Esophagus muscularis mucosa (tissue), 4 donors: ENCODE results near the gene SUFU. TPM values are rescaled to one million over a fixed set of nuclear protein-coding genes. Genes with fewer than 3 reads are reported as not detected.
"Not testable (repeated sequence)": the region's sequence is repeated elsewhere in the genome, so short reads cannot be mapped to it uniquely, and the experiment has no call there.

Experiments
- DNase-seq: peaks from one replicate; pipeline ENCODE4 v3.0.0-alpha.2; 2017; ENCODE audit errors: extremely low spot score
- H3K27ac ChIP-seq, 4 donors: fragments of 200-600 bp; sonication (generic); replicated peaks in 1 of 4; 1 replicate in 3 of 4; 2 replicates in 1 of 4; pipeline ENCODE4 v1.5.1; 2016 to 2019; ENCODE audit warnings: mild to moderate bottlenecking in 1 of 4
- H3K27me3 ChIP-seq, 4 donors: fragments of 200-600 bp; sonication (generic); one replicate each; pipeline versions ENCODE4 v1.5.1 to v1.6.0; 2016 to 2019
- H3K36me3 ChIP-seq, 4 donors: fragments of 200-600 bp; sonication (generic); one replicate each; pipeline ENCODE4 v1.5.1; 2016 to 2019
- H3K4me1 ChIP-seq, 4 donors: fragments of 200-600 bp; sonication (generic); one replicate each; pipeline ENCODE4 v1.5.1; 2016 to 2019
- H3K4me3 ChIP-seq, 4 donors: fragments of 200-600 bp; sonication (generic); 1 replicate in 2 of 4; 2 replicates in 2 of 4; pipeline ENCODE4 v1.5.1; 2016 to 2019; ENCODE audit warnings: mild to moderate bottlenecking in 4 of 4, moderate library complexity in 1 of 4
- H3K9me3 ChIP-seq, 4 donors: fragments of 200-600 bp; sonication (generic); 1 replicate in 3 of 4; 2 replicates in 1 of 4; pipeline ENCODE4 v1.5.1; 2016 to 2019
- EP300 ChIP-seq: sonication (generic); formaldehyde crosslinking; IDR thresholded peaks from one replicate; pipeline ENCODE4 v1.6.1; 2017; ENCODE audit warnings: antibody characterized with exemption
- POLR2A ChIP-seq: fragments of 450-650 bp; IDR thresholded peaks from one replicate; pipeline ENCODE4 v1.6.1; 2017; ENCODE audit warnings: antibody characterized with exemption, moderate library complexity, mild to moderate bottlenecking, low read depth
- POLR2AphosphoS5 ChIP-seq, 2 donors: sonication (generic); formaldehyde crosslinking; IDR thresholded peaks; one replicate each; pipeline ENCODE4 v1.6.1; 2017; ENCODE audit warnings: antibody characterized with exemption in 2 of 2
- WGBS: methylation state at CpG from one replicate; pipeline ENCODE4 v1.1.5; 2018; 5-methylcytosine and 5-hydroxymethylcytosine counted together
- intact Hi-C: fragments of 100-400 bp; cut with DNase I; formaldehyde crosslinking; loops from one replicate; pipeline ENCODE4 v1.15.1; 2023
- total RNA-seq, 4 donors: library from RNA; depleted of rRNA; stranded (reverse); fragments of >200 nt; gene quantifications; one replicate each; pipeline versions ENCODE4 v1.1.0 to v1.2.1, GENCODE V29; 2016
- TF ChIP-seq, protein P1 (sequence below), 3 experiments: fragments of 200-600 bp in 2 of 3; fragments of 450-650 bp in 1 of 3; sonication (generic) in 2 of 3; IDR thresholded peaks; one replicate each; pipeline ENCODE4 v1.5.1; 2017 to 2019; ENCODE audit warnings: antibody characterized with exemption in 3 of 3, mild to moderate bottlenecking in 2 of 3, moderate library complexity in 1 of 3

The SUFU gene
- total RNA-seq, 4 donors from 2014 or later = 5.0 to 11.7 (median 10.1) TPM

DNA sequence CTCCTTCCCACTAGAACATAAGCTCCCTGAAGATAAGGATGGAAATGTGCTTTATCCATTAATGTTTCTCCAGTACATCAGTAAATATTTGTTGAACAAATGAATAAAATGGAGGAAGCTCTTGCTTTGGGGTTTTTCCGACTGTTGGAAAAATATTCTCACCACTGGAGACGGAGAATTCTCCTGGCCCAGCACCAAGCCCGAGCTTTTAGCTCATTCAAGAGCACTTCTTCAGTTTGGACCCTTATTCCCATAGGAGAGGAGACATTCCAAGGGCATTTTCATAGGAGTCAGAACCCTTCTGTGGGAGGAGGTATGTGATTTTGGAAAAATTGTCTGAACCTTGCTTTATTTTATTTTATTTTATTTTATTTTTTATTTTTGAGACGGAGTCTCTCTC lies 21.0 kb downstream of the SUFU start:
- Histone ChIP-seq H3K27ac (no peak overlapping the region), H3K27me3 (no peaks in the 10 kb centered on the region), H3K9me3 (no peaks in the 10 kb centered on the region), H3K4me3 (no peak overlapping the region), H3K36me3 (peaks cover 0 to 29% (median 11%) of the 10 kb centered on the region in 4 donors), H3K4me1 (peaks cover 0 to 18% (median 8%) of the 10 kb centered on the region in 4 donors)
- DNase-seq = no peak
- intact Hi-C loops = no loop called here
- no peak for TF ChIP-seq EP300
- TF ChIP-seq POLR2AphosphoS5 (IDR thresholded peaks at IDR 0.05) = no peak
- no peak for TF ChIP-seq POLR2A
- TF ChIP-seq, protein P1, sequence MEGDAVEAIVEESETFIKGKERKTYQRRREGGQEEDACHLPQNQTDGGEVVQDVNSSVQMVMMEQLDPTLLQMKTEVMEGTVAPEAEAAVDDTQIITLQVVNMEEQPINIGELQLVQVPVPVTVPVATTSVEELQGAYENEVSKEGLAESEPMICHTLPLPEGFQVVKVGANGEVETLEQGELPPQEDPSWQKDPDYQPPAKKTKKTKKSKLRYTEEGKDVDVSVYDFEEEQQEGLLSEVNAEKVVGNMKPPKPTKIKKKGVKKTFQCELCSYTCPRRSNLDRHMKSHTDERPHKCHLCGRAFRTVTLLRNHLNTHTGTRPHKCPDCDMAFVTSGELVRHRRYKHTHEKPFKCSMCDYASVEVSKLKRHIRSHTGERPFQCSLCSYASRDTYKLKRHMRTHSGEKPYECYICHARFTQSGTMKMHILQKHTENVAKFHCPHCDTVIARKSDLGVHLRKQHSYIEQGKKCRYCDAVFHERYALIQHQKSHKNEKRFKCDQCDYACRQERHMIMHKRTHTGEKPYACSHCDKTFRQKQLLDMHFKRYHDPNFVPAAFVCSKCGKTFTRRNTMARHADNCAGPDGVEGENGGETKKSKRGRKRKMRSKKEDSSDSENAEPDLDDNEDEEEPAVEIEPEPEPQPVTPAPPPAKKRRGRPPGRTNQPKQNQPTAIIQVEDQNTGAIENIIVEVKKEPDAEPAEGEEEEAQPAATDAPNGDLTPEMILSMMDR (IDR thresholded peaks at IDR 0.05) = no peak
- WGBS = 84% methylated on average over 4 of the region's 4 CpGs

GRCh38 chr10:102527546-102527945 lies 23.8 kb downstream of the SUFU start:
- intact Hi-C loops = no loop called here
- no peaks in the 10 kb centered on the region for H3K27me3 ChIP-seq
- DNase-seq = no peak
- 89% methylated on average over 2 of the region's 2 CpGs for WGBS
- H3K9me3 ChIP-seq = no peaks in the 10 kb centered on the region
- TF ChIP-seq POLR2AphosphoS5 (IDR thresholded peaks at IDR 0.05) = no peak
- TF ChIP-seq, protein P1 (IDR thresholded peaks at IDR 0.05) = no peak
- TF ChIP-seq POLR2A = no peak
- TF ChIP-seq EP300 = no peak
- no peak overlapping the region for H3K27ac ChIP-seq
- peaks cover 0 to 18% (median 8%) of the 10 kb centered on the region in 4 donors for H3K4me1 ChIP-seq
- H3K4me3 ChIP-seq = no peak overlapping the region
- peaks cover 0 to 27% (median 9%) of the 10 kb centered on the region in 4 donors for H3K36me3 ChIP-seq

DNA sequence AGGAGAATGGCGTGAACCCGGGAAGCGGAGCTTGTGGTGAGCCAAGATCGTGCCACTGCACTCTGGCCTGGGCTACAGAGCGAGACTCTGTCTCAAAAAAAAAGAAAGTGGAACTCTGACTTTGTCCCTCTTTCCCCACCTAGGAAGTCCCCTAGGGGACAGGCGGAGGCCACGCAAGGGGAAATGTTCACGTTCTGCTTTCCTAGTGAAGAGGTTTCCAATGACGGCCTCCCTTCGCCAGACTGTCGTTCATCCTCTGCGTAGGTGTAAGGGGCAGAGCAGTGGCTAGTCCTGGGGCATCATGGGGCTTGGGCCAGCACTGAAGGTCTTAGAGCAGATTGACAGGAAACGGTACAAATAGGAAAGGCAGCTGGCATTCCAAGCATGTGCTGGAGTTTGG lies 30.6 kb downstream of the SUFU start:
- Histone ChIP-seq H3K36me3 (peaks cover 0 to 3% (median 0%) of the 10 kb centered on the region in 4 donors), H3K27ac (no peak overlapping the region), H3K27me3 (no peaks in the 10 kb centered on the region), H3K4me3 (no peak overlapping the region), H3K9me3 (no peaks in the 10 kb centered on the region), H3K4me1 (no peaks in the 10 kb centered on the region)
- TF ChIP-seq, protein P1 (IDR thresholded peaks at IDR 0.05) = no peak
- TF ChIP-seq EP300 (no peak), POLR2A (no peak), POLR2AphosphoS5 (IDR thresholded peaks at IDR 0.05) (no peak)
- intact Hi-C loops = no loop called here
- 92% methylated on average over 13 of the region's 13 CpGs for WGBS
- DNase-seq = no peak

GRCh38 chr10:102534966-102535365 lies 31.2 kb downstream of the SUFU start:
- H3K4me3 ChIP-seq, H3K36me3 ChIP-seq, intact Hi-C loops, H3K27me3 ChIP-seq, H3K4me1 ChIP-seq, H3K9me3 ChIP-seq, H3K27ac ChIP-seq, DNase-seq: not testable (repeated sequence)
- 92% methylated on average over 9 of the region's 9 CpGs for WGBS

GRCh38 chr10:102535481-102536147 lies 31.8 kb downstream of the SUFU start:
- intact Hi-C loops = no loop called here
- Histone ChIP-seq H3K4me1 (no peaks in the 10 kb centered on the region), H3K27me3 (no peaks in the 10 kb centered on the region), H3K4me3 (no peak overlapping the region), H3K9me3 (no peaks in the 10 kb centered on the region), H3K27ac (no peak overlapping the region), H3K36me3 (peaks cover 0 to 3% (median 0%) of the 10 kb centered on the region in 4 donors)
- no peak for DNase-seq
- TF ChIP-seq, protein P1 (IDR thresholded peaks at IDR 0.05) = no peak
- TF ChIP-seq EP300 (no peak), POLR2AphosphoS5 (IDR thresholded peaks at IDR 0.05) (no peak), POLR2A (no peak)
- WGBS = 94% methylated on average over 7 of the region's 7 CpGs
